Measurements from ENCODE around the gene PTCH2. TPM values are rescaled to one million over a fixed set of nuclear protein-coding genes. Genes with fewer than 3 reads are reported as not detected.

Gene PTCH2
- total RNA-seq = 1 to 10 TPM; 1.0 to 1.5 (median 1.2) TPM
- 1 to 10 TPM in 2 of 3 donors, under 1 TPM in 1; 0.56 to 1.6 (median 1.3) TPM for polyA plus RNA-seq
- long read RNA-seq, donor 1 = 0 reads
- long read RNA-seq, donor 2 = 0 reads

- Histone ChIP-seq H3K4me3 (peak within 1 kb of the TSS; percentile 16 to 69 (median 40)), H3K27me3 (replicated peaks in 1 of 7) (peaks cover 0 to 23% (median 10%) of the 10 kb centered on the region in 7 donors), H3K36me3 (no peaks in the 10 kb centered on the region), H3K4me1 (peaks cover 3 to 16% (median 14%) of the 10 kb centered on the region in 6 donors), H3K27ac (peak within 1 kb of the TSS in 3 of 8 donors; percentile 8 to 43 (median 23)), H3K9me3 (no peaks in the 10 kb centered on the region)
- intact Hi-C loops (cut with DNase I; ENCODE audit: low total_unique reads) = no loop called here
- DNase-seq = peak; percentile 82
- WGBS, 5 donors = 2 to 4% (median 2%) methylated on average over 35 to 72 of the region's 72 CpGs
- TF ChIP-seq POLR2A (IDR thresholded peaks at IDR 0.05) = no peak
- TF ChIP-seq POLR2AphosphoS5 (IDR thresholded peaks at IDR 0.05) = peak in 2 of 3 donors; percentile 64 to 74
Observed at GRCh38 chr1:44842862-44843655, at the start of gene PTCH2. Gene PTCH2 (minus strand): TSS chr1:44843253. CDS start chr1:44842932, 321 bp downstream.

- Histone ChIP-seq H3K4me1 (peaks cover 0 to 5% (median 0%) of the 10 kb centered on the region in 6 donors), H3K27me3 (replicated peaks in 1 of 7) (no peaks in the 10 kb centered on the region)
- DNase-seq = no peak
Observed at GRCh38 chr1:44890007-44890406, 47.0 kb upstream of the PTCH2 start.

GRCh38 chr1:44885406-44885805 is 42.4 kb upstream of the PTCH2 start:
- Histone ChIP-seq H3K27ac (peak overlapping the region in 3 of 8 donors; percentile 42 to 46 (median 45)), H3K36me3 (peaks cover 0 to 76% (median 22%) of the 10 kb centered on the region in 6 donors), H3K4me3 (no peak overlapping the region), H3K4me1 (peaks cover 0 to 10% (median 0%) of the 10 kb centered on the region in 6 donors), H3K27me3 (replicated peaks in 1 of 7) (no peaks in the 10 kb centered on the region), H3K9me3 (peaks cover 0 to 57% (median 38%) of the 10 kb centered on the region in 8 donors)
- intact Hi-C loops (cut with DNase I; ENCODE audit: low total_unique reads) = no loop called here
- 87 to 95% (median 88%) methylated on average over 6 of the region's 6 CpGs for WGBS, 5 donors
- no peak for DNase-seq
- TF ChIP-seq CTCF (IDR thresholded peaks at IDR 0.05 in 8 of 11, conservative IDR thresholded peaks at IDR 0.05 in 3 of 11) (no peak), POLR2A (IDR thresholded peaks at IDR 0.05) (no peak), POLR2AphosphoS5 (IDR thresholded peaks at IDR 0.05) (no peak)

More at GRCh38 chr1:44890007-44890406, 47.0 kb upstream of the PTCH2 start:
- WGBS, 5 donors = 93 to 96% (median 95%) methylated on average over 3 of the region's 3 CpGs
- intact Hi-C loops (cut with DNase I; ENCODE audit: low total_unique reads) = no loop called here
- Histone ChIP-seq H3K27ac (no peak overlapping the region), H3K9me3 (peaks cover 0 to 61% (median 46%) of the 10 kb centered on the region in 8 donors), H3K36me3 (peaks cover 0 to 88% (median 18%) of the 10 kb centered on the region in 6 donors), H3K4me3 (no peak overlapping the region)
- TF ChIP-seq POLR2AphosphoS5 (IDR thresholded peaks at IDR 0.05) = no peak
- no peak for TF ChIP-seq POLR2A (IDR thresholded peaks at IDR 0.05)
- TF ChIP-seq CTCF (IDR thresholded peaks at IDR 0.05 in 8 of 11, conservative IDR thresholded peaks at IDR 0.05 in 3 of 11) = no peak

- WGBS, 5 donors = 43 to 73% (median 69%) methylated on average over 2 of the region's 2 CpGs
- Histone ChIP-seq H3K27me3 (replicated peaks in 1 of 7) (no peaks in the 10 kb centered on the region), H3K27ac (peak overlapping the region in 6 of 8 donors; percentile 34 to 52 (median 44)), H3K4me3 (no peak overlapping the region), H3K4me1 (peaks cover 0 to 10% (median 0%) of the 10 kb centered on the region in 6 donors), H3K36me3 (peaks cover 0 to 77% (median 24%) of the 10 kb centered on the region in 6 donors), H3K9me3 (peaks cover 0 to 51% (median 32%) of the 10 kb centered on the region in 8 donors)
- intact Hi-C loops (cut with DNase I; ENCODE audit: low total_unique reads) = no loop called here
- DNase-seq = no peak
- TF ChIP-seq POLR2A (IDR thresholded peaks at IDR 0.05) = no peak
- TF ChIP-seq POLR2AphosphoS5 (IDR thresholded peaks at IDR 0.05) = no peak
- TF ChIP-seq CTCF (IDR thresholded peaks at IDR 0.05 in 8 of 11, conservative IDR thresholded peaks at IDR 0.05 in 3 of 11) = no peak
Observed at GRCh38 chr1:44884746-44885145, 41.7 kb upstream of the PTCH2 start.
